Nephron (organoid): ENCODE data around the gene TBRG4.
"Not testable (repeated sequence)": the region's sequence is repeated elsewhere in the genome, so short reads cannot be mapped to it uniquely, and the experiment has no call there.

Experiments used
- H3K27ac Mint-ChIP-seq, 3 experiments: 2 replicates each; pipeline ENCODE4 v1.8.0; 2020; ENCODE audit warnings: mixed read lengths in 3 of 3, mild to moderate bottlenecking in 2 of 3, moderate library complexity in 1 of 3
- H3K27me3 Mint-ChIP-seq: 2 replicates; pipeline ENCODE4 v1.8.0; 2021; ENCODE audit warnings: low read depth, mild to moderate bottlenecking, moderate library complexity, mixed read lengths
- H3K36me3 Mint-ChIP-seq: 2 replicates; pipeline ENCODE4 v1.8.0; 2020; ENCODE audit warnings: low read depth, mixed read lengths
- H3K4me1 Mint-ChIP-seq: 2 replicates; pipeline ENCODE4 v1.8.0; 2020; ENCODE audit warnings: mixed read lengths
- H3K4me3 Mint-ChIP-seq, 3 experiments: 2 replicates each; pipeline ENCODE4 v1.8.0; 2020; ENCODE audit warnings: mild to moderate bottlenecking in 3 of 3, mixed read lengths in 3 of 3, moderate library complexity in 2 of 3
- H3K9me3 Mint-ChIP-seq: 2 replicates; pipeline ENCODE4 v1.8.0; 2020; ENCODE audit warnings: mixed read lengths
- CTCF ChIP-seq, 3 experiments: fragments of 200-600 bp; sonication (generic); IDR thresholded peaks; one replicate each; pipeline ENCODE4 v1.5.0; 2021; ENCODE audit warnings: antibody characterized with exemption in 3 of 3; ENCODE audit not compliant: unreplicated experiment in 3 of 3

Gene TBRG4

GRCh38 chr7:45118292-45118691, 6.8 kb upstream of the TBRG4 start:
- no peaks in the 10 kb centered on the region for H3K36me3 Mint-ChIP-seq
- H3K27me3 Mint-ChIP-seq, result peaks cover 5% of the 10 kb centered on the region
- no peak for TF ChIP-seq CTCF (IDR thresholded peaks at IDR 0.05; ENCODE audit: unreplicated experiment in 3 of 3)
- no peaks in the 10 kb centered on the region for H3K9me3 Mint-ChIP-seq
- no peak overlapping the region for H3K27ac Mint-ChIP-seq
- peaks cover under 1% of the 10 kb centered on the region for H3K4me1 Mint-ChIP-seq
- no peak overlapping the region for H3K4me3 Mint-ChIP-seq

- Mint-ChIP-seq H3K4me1 (peaks cover 7% of the 10 kb centered on the region), H3K27ac (no peak overlapping the region), H3K4me3 (no peak overlapping the region), H3K9me3 (no peaks in the 10 kb centered on the region), H3K36me3 (no peaks in the 10 kb centered on the region), H3K27me3 (peaks cover 5% of the 10 kb centered on the region)
- TF ChIP-seq CTCF (IDR thresholded peaks at IDR 0.05; ENCODE audit: unreplicated experiment in 3 of 3), result no peak
These were observed 6.1 kb upstream of the TBRG4 start for GRCh38 chr7:45117582-45117981.

GRCh38 chr7:45116048-45116447, 4.6 kb upstream of the TBRG4 start:
- no peaks in the 10 kb centered on the region for H3K36me3 Mint-ChIP-seq
- no peaks in the 10 kb centered on the region for H3K9me3 Mint-ChIP-seq
- no peak overlapping the region for H3K4me3 Mint-ChIP-seq
- H3K4me1 Mint-ChIP-seq, result peaks cover 18% of the 10 kb centered on the region
- peak overlapping the region in 1 of 3 experiments; percentile 75 for H3K27ac Mint-ChIP-seq
- peaks cover 5% of the 10 kb centered on the region for H3K27me3 Mint-ChIP-seq
- TF ChIP-seq CTCF (IDR thresholded peaks at IDR 0.05; ENCODE audit: unreplicated experiment in 3 of 3), result no peak

- peaks cover 3% of the 10 kb centered on the region for H3K36me3 Mint-ChIP-seq
- peaks cover 23% of the 10 kb centered on the region for H3K4me1 Mint-ChIP-seq
- H3K27ac Mint-ChIP-seq, result peak overlapping the region in 2 of 3 experiments; percentile 58 to 75
- TF ChIP-seq CTCF (IDR thresholded peaks at IDR 0.05; ENCODE audit: unreplicated experiment in 3 of 3), result no peak
- H3K27me3 Mint-ChIP-seq, result peaks cover 5% of the 10 kb centered on the region
- H3K4me3 Mint-ChIP-seq, result no peak overlapping the region
- H3K9me3 Mint-ChIP-seq, result no peaks in the 10 kb centered on the region
These were observed 3.4 kb upstream of the TBRG4 start for GRCh38 chr7:45114926-45115325.

- peak overlapping the region; percentile 65 to 71 (median 67) for H3K4me3 Mint-ChIP-seq
- peaks cover 24% of the 10 kb centered on the region for H3K4me1 Mint-ChIP-seq
- H3K27ac Mint-ChIP-seq, result peak overlapping the region in 2 of 3 experiments; percentile 58 to 75
- not testable (repeated sequence) for H3K27me3 Mint-ChIP-seq, H3K36me3 Mint-ChIP-seq, H3K9me3 Mint-ChIP-seq
These were observed 2.8 kb upstream of the TBRG4 start for GRCh38 chr7:45114257-45114656.

GRCh38 chr7:45112648-45113047, 1.2 kb upstream of the TBRG4 start:
- Mint-ChIP-seq H3K9me3 (no peaks in the 10 kb centered on the region), H3K4me1 (peaks cover 24% of the 10 kb centered on the region), H3K4me3 (peak overlapping the region; percentile 91 to 94 (median 93)), H3K36me3 (peaks cover 16% of the 10 kb centered on the region), H3K27ac (peak overlapping the region; percentile 96 to 99 (median 98)), H3K27me3 (peaks cover 5% of the 10 kb centered on the region)
- TF ChIP-seq CTCF (IDR thresholded peaks at IDR 0.05; ENCODE audit: unreplicated experiment in 3 of 3), result no peak
